IPS DF 4.7 (cell line): ENCODE data around the gene SLC31A2.
"Not testable (repeated sequence)": the region's sequence is repeated elsewhere in the genome, so short reads cannot be mapped to it uniquely, and the experiment has no call there.

ENCODE experiments used
- DNase-seq: peaks from one replicate; pipeline ENCODE4 v3.0.0-alpha.2; 2013; ENCODE audit warnings: low spot score; ENCODE audit errors: extremely low read depth

The SLC31A2 gene

DNA sequence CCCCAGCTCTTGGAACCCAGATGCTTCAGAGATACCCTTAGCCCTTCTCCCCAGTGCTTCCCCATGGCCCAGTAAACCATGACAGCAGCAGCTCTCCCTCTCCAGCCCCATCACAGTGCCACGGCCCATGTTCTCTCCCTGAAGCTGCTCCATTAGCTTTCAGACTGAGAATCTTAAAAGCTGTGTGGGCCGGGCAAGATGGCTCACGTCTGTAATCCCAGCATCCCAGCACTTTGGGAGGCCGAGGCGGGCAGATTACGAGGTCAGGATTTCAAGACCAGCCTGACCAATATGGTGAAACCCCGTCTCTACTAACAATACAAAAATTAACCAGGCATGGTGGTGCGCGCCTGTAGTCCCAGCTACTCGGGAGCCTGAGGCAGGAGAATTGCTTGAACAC is 1.2 kb upstream of the SLC31A2 start:
- DNase-seq, result not testable (repeated sequence)

DNA sequence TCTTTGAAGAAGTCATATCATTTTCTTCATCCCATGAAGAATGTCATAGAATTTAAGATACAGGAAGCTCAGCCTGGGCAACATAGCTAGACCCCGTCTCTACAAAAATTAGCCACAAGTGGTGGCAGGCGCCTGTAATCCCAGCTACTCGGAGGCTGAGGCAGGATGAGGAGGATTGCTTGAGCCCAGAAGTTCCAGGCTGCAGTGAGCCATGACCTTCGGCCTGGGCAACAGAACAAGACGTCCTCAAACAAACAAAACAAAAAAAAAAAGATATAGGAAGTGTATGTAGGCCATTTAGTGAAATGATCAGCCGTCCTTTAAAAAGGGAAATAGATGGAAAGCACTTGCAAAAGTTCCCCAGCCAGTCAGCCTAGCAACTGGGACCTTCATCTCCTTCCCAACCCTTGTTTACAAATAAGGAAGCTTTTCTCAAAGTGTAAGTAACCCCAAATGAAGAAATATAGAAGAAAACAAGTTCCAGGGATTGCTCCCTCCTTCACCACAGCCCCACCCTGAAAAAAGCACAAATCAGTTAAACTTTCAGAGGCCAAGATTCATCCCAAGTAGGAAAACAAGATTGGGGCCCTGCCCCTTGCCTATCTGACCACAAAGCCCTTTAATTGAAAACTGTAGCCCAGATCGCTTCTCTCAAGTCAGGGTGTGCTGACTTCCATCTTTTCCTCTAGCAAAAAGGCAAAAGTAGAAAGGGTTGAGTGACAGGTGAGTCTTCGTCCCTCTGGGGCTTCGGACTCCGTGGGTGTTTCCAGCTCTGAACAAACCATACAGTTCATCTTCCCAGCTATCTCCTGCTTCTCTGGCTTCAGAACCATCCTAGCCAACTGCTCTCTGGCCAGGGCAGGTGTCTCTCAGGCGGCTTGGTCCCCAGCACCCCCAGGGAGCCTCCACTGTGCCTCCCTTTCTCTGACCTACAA is 1.2 kb downstream of the SLC31A2 start:
- no peak for DNase-seq

DNA sequence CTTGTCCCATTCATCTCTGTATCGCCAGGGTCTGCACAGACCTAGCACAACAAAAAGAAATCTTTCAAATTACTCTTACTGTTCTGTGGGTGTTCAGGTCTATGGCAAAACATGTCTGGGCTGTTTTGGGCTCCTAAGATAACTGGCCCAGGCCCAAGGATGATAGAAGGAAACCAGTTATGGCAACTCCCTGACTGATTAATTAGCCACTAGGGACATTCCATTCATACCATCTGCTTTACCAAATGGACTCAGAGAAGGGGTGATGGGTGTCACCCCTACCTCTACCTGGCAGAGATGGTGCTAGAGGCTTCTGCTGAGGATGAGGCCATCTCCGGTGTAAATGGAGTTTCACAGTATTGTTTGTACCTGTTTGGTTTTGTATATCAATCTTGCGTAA is 1.9 kb downstream of the SLC31A2 start:
- no peak for DNase-seq

DNA sequence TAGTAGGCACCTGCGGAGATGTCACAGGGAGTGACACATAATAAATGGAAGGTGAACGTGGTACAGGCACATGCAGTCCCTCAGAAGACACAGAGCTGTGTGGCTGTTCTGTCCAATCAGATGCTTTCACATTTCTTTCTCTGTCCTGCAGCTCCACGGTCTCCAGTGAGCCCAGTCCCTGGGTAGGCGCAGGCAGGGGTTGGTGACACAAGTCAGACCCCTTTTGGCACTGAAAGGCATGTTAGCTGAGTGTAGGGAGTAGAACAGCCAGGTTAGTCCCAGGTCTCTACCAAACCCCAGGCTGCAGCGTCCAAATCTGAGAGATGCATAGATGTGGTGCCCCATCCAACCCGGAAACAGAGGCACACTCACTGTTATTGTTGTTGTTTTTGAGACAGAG is 2.8 kb downstream of the SLC31A2 start:
- no peak for DNase-seq

DNA sequence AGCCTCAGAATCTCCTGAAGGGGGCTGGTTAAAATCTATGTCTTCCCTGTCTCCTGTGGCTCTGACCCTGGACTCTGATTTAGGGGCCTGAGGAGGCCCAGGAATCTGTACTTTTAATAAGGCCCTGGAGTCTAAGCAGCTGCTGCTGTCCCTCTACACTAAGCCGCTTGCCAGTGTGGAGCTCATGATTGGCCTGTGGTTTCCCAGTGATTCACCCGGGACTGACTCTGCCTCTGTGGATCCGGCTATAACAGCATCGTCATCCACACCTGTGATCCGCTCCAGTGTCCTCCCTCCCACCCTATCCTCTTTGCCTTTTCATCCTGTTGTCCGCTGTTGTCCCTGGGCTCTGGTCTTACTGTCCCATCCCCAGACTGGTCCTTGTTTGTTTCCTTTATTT is 3.7 kb downstream of the SLC31A2 start:
- no peak for DNase-seq

DNA sequence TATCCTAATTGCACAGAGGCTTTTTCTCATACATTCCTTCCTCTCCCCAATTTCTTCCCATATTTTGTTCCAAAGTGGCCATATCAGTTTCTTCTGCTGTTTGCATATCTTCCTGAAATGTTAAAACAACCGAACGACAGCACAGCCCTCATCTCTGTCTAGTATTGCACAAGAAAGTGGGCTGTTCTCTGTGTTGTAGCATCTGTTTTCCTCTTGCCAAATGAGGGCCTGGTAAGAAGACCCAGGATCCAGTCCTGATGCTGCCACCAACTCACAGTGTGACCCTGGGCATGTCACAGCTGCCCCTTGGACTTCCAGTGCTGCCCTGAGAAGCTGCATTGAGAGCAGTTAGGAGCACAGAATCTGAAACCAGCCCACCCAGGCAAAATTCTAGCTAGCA is 4.1 kb downstream of the SLC31A2 start:
- DNase-seq, result no peak

DNA sequence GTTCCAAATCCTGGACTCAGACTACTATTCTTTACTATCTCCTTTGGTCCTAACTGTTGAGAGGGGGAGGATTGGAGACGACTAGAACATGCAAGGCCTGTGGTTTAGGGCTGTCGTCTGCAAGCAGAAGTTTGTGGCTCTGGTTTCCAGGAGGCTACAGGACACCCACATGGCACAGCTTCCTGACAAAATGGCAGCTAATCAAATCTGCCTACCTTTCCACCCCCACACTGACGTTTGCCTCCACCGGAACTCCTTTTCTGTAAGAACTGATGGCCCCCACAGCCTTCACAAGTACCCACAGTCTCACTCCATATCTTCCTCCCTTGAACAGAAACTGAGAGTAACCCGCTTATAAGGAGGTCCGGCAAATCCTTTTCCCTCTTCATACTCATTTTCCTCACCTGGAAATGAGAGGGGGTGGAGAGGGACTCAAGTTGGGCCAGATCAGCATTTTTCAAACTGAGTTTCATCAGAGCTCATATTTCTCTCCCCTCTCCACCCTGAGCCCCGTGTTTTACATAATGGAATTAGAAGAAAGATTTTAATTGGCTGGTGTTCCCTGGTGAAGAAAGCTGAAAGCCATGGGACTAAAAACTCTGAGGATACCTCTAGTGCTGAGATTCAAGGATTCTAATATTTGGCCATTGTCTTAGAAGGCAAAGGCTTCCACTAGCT is 5.2 kb downstream of the SLC31A2 start:
- no peak for DNase-seq

DNA sequence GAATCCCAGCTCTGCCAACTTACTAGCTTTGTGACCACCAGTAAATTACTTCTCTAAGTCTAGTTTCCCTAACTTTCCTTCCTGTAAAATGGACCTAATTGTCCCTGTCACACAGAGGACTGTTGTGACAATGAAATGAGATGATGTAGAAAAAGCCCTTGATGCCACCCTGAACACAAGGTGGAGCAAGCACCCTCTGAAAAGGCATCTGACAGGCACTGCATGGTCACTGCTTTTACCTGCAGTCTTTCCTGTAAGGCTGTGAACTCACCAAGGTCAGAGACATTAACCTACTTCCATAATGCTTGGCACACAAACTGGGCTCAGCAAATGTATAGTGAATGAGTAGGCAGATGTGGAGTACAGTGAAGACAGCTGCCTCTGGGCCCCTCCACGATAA is 6.1 kb downstream of the SLC31A2 start:
- DNase-seq, result no peak

DNA sequence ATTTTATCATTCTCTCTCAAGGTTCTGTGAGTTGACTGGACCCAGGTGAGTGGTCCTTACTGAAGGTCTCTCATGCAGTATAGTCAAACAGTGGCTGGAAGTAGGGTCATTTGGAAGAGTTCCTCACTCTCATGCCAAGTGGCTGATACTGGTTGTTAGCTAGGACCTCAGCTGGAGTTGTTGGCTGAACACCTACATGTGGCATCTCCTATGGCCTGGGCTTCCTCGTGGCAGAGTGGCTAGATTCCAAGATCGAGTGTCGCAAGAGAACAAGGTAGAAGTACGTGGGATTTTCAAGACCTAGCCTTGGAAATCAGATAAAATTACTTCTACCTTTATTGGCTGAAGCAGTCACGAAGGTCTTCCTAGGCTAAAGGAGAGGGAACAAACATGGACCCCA is 7.6 kb downstream of the SLC31A2 start:
- DNase-seq, result no peak

DNA sequence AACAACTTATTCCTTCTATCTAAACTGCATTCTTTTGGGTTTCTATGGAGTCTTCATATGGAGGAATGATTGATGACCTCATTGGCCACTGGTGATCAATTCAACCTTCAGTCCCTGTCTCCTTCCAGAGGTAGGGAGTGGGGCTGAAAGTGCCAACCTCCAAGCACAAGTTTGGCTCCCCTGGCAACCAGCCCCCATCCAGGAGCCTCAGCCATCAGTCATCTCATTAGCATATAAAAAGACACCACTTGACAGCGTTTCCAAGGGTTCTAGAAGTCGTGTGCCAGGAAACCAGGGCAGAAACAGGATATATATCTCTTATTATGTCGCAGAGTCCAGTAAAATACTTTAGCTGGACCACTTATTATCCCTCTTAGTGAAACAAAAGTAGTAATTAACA is 9.8 kb downstream of the SLC31A2 start:
- DNase-seq, result peak; percentile 33

DNA sequence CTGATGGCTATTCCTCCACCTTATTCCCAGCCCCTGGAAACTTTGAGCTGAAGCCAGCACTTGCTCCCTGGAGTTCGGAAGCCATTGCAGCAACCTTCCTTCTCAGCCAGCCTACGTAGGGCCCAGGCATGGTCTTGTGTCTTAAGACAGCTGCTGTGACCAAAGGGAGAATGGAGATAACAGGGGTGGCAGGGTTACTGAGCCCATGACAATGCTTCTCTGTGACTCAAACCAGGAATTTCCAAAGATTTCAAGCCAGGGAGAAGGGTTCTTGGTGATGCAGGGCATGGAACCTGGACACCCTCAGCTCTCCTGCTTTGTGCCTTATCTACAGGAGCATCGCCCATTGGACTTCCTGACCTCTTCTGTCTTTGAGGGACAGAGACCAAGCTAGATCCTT is 12.2 kb downstream of the SLC31A2 start:
- no peak for DNase-seq

DNA sequence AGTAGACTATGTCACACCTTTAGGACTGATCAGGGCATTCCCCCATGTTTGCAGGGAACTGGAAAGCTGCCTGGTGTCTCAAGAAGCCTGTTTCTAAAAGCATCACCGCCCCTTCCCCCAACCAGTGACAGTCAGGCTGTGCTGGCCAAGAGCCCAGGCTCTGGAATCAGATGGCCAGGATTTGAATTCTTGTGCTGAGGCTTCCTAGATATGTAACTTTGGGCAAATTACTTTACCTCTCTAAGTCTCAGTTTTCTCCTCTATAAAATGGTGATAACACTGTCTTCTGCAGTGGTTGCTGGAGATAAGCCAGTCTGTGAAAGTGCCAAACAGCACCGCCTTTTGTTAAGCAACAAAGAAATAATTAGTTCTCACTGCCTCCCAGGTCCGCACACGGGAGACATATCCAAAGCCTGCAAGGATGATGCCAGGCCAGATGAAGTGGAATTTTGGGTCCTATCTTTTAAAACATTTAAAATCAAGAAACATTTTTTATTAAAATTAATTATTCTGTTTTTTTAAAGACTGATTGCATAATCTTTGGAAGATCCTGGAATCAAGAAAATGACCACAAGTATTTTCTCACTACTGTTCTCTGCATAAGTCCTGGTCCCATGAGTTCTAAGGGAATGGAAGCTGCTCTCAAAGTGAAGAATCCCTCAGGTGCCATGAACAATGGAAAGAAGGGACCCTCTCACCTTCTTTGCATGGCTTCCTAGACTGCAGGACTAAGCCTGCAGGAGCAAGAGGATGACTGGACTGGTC is 13.9 kb downstream of the SLC31A2 start:
- no peak for DNase-seq

DNA sequence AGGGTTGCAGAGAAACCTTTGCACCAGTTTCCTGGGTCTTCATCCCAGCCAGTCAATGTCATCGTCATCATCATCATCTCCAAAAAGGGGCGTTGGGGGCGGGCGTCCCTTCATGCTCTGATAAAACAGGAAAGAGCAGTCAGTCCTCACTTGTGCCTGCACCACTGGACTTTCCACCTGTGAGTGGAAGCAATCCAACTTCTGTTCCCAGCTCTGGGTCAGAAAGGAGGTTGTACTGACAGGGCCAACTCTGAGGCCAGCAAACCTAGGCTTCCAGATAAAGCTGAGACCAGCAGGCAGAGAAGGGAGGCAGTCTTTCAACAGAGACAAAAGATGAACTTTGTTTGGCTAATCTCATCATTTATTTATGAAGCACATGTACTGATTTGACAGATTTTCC is 15.2 kb downstream of the SLC31A2 start:
- DNase-seq, result no peak

DNA sequence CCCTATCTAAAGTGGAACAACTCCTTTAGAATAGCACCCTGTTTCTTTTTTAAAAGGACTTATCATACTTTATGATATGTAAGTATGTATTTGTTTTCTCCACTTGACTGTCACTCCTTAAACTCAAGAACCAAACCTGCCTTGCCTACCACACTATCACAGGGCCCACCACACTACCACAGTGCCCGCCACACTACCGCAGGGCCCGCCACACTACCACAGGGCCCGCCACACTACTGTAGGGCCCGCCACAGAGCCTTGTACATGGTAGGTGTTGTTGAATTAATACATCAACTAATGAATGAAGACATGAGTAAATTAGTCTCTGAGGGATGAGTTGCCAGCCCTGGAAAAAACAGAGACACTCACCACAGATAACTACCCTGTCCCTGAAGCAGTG is 18.0 kb downstream of the SLC31A2 start:
- DNase-seq, result no peak

DNA sequence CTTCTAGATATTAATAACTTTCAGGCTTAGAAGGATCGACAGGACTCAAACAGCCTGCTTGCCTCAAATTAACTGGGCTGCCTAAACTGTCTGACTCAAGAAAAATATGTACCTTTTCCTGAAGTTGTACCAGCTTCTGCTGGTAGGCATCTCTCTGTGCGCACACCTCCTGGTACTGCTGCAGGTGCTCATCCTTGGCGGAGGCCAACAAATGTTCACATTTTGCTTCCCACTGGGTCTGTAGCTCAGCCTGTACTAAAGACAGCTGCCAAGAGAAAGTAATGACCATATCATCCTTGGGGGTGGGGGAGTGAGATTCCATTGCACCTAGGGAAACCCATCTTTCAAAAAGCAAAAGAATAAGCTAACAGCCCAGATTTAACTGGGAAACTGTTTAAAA is 22.5 kb downstream of the SLC31A2 start:
- DNase-seq, result no peak

DNA sequence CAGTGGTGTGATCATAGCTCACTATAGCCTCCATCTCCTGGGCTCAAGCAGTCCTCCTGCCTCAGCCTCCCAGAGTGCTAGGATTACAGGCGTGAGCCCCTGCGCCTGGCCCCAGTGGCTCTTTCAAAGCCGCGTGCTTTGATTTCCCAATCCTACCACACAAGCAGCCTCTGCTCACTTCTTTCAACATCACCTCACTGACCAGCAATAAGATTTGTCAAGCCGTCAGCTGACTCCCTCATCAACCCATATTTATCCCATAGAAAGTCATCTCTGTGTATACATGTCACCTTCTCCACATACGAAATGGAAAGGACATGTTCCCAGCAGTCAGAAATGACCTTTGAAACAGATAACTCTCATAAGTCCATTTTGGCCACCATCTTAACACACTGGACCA is 26.0 kb downstream of the SLC31A2 start:
- no peak for DNase-seq

DNA sequence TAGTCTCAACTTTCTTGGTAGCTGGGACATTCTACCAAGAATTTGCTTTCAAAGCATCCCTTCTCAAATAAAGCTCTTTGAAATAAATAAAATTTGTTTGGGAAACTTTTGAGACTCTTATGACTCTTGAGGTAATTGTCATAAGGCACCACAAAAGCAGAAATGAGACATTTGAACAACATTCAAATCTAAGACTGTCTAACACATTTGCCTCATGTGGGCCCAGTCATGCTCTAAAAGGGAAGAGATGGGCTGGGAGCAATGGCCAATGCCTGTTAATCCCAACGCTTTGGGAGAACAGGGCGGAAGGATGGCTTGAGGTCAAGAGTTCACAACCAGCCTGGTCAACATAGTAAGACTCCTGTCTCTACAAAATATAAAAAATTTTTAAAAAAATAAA is 26.4 kb downstream of the SLC31A2 start:
- no peak for DNase-seq

DNA sequence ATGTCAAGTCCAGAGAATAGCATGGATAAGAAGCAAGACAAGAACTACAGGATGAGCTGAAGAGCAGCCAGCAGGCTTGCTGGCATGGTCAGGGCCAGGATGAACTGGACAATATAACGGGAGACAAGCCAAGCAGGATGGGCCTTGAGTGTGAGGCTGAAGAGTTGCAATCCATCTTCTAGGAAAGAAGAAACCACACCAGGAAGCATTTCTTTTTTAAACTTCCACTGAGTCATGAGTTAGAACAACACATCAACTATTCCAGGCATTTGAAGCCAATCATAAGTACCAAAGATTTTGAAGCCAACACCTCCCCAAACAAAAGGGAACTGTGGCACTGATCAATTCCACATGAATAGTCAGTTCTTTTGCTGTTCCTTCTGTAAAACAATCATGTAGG is 27.3 kb downstream of the SLC31A2 start:
- DNase-seq, result no peak

DNA sequence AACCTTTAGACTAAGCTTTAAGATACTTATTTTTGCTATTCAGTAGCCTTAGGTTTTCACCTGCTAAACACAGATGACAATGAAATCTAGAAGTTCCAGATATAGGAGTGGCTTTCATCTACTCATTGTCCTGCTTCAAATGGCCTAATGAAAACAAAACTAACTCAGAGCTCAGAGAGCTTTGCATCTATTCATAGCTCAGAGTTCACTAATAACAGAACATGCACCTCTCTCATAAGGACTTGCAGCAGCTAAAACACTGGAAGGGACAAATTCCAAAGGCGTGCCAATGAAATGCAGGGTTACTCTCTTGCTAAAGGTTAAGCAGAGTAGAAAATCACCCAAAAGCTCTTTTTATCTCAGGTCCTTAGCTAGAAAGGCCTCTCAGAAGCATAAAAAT is 29.0 kb downstream of the SLC31A2 start:
- DNase-seq, result no peak

DNA sequence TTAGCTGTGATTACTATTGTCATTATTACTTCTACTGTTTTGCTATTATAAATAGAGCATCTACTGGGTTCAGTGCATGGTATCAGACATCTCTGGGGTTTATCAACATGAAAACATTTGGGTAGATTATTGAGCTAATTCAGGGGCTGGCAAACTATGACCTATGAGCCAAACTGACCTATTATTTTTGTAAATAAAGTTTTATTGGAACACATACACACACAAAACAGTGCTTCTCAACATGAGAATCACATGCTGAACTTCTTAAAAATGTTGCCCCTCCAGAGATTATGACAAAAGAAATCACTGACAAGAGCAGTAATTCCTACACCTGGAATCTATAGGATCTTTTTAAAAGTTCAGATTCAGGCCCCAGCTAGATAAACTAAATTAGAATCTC is 30.4 kb downstream of the SLC31A2 start:
- DNase-seq, result no peak

DNA sequence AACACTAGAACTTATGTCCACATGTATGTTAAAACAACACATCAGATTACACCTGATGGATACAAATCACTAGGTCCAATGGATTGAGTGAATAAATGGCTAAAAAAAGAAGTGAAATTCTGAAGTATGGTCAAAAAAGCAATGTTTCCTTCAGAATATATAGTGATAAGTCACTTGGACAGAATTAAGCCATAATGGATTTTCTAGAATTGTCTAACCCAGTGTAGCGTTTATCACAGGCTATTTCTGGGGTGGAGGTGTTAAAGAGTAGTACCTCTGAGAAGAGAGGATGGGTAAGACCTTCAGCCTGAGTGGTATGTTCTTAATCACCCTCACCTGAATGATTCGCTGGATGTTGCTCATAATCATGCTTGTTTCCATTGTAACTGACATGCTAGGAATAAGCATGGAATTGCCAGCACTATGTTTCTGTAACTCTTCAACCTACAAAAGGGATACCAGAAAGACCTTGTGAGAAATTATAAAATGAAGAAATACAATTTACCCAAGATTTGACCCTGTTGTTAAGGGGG is 33.2 kb downstream of the SLC31A2 start:
- DNase-seq, result no peak

DNA sequence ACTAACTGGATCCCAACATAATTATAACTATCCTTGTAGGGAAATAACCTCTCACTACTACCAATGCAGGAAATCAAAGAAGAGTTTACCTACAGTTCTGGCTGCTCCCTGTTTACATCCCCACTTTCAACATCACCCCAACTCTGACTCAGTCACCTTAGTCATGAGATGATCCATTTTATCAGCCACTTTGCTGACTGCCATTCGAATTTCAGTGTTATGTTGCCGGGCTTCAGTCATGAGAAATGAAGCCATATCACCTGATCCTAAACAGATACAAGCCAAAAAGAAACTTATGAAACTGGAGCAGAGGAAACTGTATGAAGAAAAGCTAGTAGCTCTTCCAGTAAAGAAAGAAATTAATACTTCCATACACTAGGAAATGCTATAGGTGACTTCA is 33.7 kb downstream of the SLC31A2 start:
- DNase-seq, result no peak
